Hindlimb muscle (tissue), 1 donor: ENCODE results near the gene WLS. TPM values are rescaled to one million over a fixed set of nuclear protein-coding genes. Genes with fewer than 3 reads are reported as not detected.
A peak's percentile ranks its signal among the peaks of the same experiment; 100 is the strongest.
"Not testable (repeated sequence)": the region's sequence is repeated elsewhere in the genome, so short reads cannot be mapped to it uniquely, and the experiment has no call there.

Experiments
- DNase-seq: peaks from one replicate; pipeline ENCODE4 v3.0.0-alpha.2; 2013
- polyA plus RNA-seq: library from polyadenylated mRNA; unstranded; fragments of 120-200 nt; gene quantifications from one replicate; pipeline ENCODE4 v1.2.1, GENCODE V29; 2013; ENCODE audit not compliant: insufficient read length

The WLS gene
- polyA plus RNA-seq, 1 donor = 64.3 TPM

DNA sequence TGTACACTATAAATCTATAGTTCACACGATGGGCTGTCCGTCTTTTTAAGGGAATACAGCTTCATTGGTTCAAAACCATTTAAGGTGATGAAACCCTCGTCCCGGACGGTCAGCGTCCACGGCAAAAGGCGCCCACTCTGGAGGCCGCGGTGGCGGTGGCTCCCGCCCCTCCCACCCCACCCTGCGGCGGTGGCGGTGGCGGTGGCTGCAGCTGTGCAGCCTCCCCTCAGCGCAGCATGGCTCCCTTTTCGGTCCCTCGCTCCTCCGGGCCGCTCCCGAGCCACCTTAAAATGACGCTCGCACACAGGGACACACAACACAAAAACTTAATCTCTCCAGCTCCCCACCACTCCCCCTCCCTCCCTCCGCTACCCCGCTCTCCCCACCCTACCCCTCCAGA is 69.1 kb downstream of the WLS start:
- no peak for DNase-seq

DNA sequence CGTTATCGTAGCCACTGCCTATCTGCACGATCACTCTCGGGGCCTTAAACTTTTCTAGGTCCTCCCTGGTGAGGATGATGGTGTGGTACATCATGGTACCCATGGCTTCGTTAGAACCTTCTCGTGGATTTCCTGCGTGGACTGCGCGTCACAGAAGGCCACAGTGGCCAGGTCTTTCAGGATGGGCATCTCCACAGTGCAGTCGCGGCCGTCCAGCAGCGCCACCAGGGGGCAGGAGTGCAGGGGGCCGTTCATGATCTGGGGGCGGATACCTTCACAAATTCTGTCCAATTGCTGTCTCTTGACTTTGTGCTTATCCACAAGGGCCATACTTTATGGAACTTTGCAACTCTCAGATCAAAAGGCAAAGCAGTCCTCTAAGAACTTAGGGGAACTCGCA is 69.6 kb downstream of the WLS start:
- no peak for DNase-seq

DNA sequence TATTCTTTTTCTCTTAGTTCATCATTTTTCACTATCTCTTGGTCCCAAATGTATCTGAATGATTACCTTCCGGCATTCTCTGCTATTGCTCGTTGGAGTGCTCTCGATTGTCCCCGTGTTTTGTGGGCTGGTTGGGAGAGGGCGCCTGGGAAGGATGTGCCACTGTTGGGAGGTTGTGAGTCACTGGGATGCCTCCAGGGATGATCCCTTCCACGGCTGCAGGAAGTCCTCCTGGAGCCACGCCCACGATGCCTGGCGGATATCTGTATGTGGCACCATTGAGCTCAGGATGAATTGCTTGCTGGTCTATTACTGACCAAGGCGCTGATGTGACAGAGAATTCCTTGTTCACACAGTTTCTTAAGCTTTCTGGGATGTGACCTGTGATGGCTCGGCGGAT is 70.7 kb downstream of the WLS start:
- DNase-seq = not testable (repeated sequence)

DNA sequence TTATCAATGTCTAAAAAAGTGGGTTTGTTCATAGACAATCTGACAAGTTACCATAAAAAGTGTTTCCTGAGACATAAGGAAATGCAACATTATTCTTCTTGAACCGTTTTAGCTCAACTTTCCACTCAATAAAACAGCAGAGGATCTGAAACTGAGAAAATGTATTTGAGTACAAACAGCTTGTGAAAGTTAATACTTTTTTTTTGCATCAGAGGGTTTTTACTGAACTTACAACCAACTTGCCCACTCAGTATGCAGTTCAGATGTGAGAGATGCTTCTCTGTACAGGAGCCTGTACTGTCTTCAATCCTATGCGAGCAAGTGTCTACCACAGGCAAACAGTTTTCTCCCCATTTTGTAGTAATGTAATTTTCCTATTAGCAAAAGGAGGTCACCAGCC is 71.4 kb downstream of the WLS start:
- DNase-seq = not testable (repeated sequence)

DNA sequence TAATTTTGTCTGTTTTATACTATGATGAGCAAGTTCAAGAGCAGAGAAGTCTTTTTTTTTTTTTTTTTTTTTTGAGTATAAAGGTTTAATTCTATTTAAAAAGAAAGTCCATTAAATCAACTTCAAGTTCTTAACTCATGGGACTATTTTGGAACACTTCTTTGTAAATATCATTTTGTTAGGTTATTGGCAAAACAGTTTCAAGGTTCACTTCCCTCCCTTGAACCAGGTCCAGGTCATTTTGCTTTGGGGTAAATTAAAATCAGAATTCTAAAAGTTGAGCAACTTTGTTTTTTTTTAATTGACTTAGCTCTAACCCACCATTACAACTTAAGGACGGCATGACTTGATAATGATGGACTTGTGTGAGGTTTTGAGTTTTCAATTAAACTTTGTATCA is 72.3 kb downstream of the WLS start:
- no peak for DNase-seq

DNA sequence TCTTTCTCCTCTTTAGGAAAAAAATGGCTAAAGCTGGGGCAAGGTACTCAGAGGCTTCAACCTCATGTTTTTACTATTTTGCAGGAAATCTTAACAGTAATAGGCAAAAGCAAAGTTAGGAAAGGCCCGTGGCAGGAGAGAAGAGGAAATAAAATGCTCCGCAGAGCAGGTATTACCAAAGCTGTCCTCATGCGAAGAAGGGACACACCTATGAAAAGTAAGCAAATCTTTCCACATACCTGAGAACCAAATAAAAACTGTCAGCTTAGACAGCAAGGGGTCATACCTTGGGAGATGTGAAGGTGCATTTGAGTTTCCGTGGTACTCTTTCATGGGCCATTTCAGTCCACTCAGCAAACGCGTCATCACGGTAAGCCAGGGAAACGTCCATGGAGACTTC is 73.5 kb downstream of the WLS start:
- no peak for DNase-seq

DNA sequence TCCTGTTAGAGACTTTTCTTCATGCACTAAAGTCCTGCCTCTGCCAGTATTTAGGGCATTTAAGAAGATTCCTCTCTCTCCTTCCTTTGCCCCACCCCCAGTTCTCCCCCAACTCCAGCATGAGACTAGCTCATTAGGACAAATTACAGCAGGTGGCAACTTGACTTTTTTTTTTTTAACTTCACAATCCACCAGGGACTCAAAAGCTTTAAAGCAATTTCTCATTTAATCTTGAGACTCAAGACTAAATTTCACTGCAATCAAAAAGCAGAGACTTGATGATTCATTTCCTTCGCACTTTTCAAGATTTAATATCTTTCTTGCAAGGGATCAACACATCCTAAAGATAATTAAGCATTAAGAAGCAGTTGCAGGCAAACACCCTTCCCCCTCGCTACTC is 74.9 kb downstream of the WLS start:
- no peak for DNase-seq

DNA sequence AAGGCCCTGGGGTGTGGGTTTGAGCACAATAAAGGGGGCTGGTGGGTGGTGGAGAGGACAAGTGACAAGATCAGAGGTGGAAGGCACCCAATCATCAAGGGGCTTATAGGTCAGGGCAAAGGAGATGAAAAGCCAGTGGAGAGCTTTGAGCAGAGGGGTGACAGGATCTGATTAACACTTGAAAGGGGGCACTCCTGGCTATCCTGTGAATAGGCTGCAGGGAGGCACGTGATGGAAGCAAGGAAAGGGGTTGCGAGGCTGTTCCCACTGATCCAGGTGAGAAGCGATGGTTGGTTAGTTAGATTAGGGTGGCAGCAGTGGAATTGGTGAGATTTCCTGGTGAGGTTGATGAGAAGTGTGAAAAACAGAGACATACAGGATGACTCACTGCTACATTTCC is 80.6 kb downstream of the WLS start:
- DNase-seq = no peak

DNA sequence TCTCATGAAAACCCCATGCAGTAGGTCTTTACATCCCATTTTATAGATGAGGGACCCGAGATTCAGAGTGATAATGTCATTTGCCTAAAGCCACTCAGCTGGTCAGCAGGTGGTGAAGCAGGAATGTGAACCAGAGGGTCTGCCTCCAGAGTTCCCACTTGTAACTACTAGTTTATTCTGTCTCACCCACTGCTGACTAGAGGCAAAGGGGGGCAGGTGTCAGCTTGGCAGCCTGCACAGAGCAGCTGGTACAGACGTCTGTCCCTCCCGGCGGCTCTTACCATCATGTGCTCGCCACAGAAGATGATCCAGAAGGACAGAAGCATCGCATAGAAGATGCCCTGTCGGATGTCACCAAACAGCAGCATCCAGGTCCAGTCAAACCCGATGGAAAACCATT is 82.4 kb downstream of the WLS start:
- DNase-seq = no peak

DNA sequence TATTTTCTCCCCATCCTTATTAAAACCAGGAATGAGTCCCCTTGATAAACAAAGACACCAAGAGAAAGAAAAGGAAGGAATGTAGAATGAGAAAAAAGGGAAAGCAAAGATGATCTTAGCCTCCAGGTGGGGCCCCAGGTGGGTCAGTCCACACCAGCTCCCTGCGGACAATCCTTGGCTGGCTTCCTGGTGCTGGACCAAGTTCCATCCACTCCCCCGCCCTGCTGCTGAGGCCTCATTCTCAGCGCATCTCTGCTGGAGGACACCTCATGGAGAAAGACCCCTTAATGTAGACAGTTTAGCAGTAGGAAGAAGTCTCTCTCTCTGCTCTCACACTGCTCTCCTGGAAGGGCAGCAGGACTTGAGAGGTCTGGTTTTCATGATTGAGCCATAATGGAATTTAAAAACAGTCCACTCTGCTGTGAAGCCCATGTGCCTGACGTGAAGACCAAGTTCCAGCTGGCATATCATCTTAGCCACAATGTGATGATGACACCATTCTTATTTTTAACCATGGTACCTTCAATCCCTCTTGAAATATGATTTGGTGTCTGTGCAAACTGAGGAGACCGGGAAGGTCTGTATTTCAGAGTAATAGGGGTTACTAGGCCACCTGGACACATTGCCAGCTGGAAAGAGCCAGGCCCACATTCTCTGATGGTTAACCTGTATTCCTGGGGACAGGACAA is 83.1 kb downstream of the WLS start:
- DNase-seq = no peak

DNA sequence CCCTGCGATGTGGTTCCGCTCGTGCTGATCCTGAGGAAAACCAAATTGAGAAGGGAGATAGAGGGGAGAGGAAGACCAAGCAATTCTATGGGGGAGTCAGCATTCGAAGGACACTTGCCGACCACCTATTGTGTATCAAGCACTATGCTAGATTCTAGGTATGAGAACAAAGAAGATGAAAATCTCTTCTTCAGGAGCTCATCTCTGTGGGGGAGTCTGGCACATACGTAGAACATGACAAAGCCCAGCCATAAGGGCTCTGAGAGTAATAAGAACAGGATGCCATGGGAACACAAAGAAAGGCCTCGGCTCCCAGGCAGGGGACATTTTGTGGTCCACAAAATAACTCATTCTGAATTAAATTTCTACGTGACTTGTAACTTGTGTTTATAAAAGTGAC is 83.7 kb downstream of the WLS start:
- no peak for DNase-seq

DNA sequence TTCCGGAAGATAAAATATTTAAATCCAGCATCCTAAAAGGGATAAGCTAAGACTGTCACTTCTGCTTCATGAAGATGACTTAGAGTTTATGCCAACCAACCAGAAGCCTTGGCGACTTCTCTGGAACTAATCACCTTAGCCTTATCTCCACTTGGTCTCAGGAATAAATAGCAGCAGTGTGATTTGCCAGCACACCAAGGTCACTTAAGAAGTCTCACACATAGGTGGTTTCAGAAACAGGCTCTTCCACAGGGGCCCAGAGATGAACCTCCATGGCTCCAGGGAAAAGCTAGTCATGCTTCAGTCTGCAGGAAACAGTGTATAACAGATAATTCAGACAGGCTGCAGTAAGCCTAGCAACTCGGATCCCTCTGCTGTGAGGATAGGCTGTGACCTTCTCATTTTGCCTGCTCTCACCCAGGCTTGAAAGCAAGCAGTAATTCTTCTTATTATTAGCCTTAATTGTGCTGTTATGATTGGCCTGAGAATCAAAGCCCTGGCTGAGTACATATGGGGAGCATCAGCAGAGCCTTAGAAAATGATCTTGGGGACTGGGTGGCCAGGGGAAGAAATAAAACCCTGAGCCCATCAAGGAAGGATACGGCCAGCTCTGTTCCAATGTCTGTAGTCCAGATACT is 84.7 kb downstream of the WLS start:
- no peak for DNase-seq

DNA sequence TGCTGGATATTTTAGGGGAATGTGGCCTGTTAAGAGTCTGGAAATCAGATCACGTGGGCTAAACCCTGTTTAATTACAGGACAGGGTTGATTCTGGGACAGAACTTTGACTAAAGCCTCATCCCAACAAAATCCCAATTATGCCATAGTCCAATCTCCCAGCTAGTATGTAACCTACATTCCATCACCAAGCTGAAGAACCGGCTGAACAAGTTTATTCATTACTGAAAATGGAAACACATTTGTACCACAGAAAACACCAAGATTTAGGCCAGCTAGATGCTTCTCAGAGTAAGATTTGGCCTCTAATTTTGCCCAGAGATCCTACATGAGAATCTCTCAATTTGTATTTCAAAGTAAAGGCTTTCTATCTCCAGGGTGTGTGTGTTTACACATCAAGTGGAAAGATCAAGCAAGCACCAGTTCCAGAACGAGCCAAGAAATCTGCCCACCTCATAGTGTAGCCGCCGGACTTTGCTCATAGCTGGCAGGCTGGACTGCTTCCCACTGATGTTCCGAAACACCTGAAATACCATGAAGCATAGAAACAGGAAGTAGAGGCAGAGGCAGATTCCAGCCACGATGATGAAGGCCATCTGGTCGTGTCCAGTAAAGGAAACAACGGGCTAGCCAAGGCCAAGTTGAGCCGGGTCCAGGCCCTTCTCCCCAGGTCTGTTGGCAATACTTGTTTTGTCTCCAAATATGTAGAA is 86.8 kb downstream of the WLS start:
- DNase-seq = no peak

DNA sequence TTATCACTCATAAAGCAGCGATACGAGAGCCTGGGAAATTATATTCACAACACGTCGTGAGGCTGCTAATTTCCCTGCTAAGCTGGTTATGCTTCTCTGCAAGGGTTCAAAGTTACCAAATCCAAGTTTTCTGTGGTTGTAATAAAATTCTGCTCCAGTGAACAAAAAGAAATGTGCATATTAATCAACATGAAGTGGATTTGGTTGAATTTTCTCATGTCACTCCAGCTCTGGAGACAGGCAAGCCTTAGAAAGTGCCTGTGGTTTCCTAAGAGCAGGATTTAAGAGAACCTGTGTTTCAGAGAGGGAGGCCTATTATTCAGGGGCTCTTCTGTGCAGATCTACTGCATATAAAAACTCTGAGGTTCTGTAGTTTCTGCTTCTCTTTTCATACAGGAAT is 87.5 kb downstream of the WLS start:
- DNase-seq = no peak

DNA sequence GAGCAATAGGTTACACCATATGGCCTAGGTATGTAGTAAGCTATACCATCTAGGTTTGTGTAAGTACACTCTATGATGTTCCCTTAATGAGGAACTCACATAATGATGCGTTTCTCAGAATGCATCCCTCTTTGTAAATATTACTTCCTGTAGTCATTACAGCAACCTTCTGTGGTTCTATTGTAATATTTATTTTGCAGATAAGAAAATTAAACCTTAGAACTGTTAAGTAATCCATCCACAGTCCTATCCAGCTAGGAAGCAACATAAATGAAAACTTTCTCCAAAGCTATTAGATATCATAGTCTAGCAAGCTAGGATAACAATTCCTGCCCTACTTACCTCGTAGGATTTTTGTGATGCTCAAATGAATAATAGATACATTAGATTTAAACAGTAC is 88.7 kb downstream of the WLS start:
- DNase-seq = no peak

DNA sequence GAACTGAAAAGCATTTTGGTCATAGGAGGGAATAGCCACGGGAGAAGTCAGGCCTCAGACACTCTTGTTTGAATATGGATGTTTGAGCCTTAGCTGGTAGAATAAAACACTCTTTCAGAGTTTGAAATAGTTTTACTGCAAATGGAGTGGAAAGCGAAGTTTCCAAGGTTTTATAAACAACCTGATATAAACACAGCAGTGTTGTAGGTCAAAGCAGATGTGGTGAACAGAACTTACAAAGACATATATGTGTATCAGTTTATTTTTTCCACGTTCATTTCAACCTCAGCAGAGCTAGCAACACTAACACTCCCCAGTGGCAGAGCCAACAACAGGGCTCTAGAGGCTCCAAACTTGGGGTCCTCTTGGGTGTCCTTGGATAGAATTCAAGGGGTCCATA is 89.9 kb downstream of the WLS start:
- DNase-seq = no peak

DNA sequence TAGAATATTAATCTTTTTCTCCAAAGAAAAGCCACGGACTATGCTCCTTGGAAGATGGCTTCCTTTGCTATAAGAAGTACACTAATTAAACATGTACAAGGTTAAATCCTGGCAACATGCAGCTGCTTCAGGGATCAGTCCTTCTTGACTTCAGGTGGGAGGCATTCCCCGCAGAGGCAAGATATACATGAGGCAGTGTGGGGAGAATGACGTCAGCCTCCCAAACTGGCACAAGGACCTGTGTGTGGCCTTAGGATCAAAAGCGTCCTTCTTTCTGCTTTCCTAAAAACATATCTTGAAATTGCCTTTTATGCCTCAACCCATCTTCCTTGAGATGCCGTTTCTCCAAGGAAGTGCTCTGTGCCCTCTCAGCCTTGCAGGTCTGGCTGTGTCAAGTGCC is 90.3 kb downstream of the WLS start:
- no peak for DNase-seq

DNA sequence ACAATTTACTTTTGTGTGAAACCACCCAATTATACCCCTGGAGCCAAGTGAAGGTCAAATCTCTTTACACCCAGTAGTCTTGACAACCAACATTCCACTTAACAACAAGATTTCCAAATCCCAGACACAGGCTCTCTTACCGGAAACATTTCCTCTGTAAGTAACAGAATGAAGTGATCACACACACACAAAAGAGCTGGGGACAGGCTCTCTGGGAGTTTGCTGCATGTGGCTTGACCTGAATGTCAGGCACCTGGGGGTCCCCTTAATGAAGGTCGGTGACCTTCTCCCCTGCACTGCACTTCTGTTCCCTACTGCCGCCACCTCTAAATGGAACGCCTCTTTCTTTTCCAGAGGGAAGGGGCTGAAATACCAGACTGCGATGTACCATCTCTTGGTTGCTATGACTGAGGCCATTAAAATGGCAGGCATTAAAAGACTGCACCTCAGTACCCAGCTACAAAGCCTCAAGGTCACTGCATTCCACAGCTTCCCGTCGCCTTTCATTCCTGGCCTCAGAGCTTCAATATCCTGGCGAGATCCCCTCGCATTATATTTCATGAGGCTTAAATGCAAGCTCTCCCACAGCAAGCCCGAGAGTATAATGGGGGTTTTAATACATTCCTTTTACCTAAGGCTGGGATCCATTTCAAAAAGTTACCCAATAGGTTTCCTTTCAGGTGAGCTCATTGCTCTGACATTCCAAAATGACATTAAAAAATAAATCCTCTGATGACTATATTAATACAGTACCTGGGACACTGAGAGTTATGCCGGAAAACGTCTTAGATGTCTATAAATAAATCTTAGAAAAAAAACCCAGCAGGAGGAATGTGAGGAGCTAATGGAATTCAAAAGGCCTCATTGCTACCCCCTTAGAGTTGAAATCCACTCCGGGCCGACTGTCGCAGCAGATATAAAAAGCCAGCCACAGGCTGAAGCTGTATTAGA is 91.0 kb downstream of the WLS start:
- peak; percentile 32 for DNase-seq

DNA sequence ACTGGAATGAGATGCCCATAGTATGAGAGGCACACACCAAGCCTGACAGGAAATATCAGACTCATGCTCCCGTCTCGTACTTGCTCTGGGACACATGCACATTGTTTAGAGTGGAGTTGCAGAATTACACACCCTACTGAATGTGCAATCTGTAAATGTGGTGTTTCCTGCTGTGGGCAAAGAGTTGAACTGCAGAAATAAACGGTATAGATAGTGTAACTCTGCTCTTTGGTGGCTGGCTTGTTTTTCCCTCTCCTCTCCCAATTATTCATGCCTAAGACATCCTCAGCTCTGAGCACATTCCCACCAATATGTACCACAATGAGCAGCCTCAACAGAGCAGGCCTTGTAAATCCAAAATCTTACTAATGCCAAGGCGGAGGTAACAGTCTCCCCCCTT is 91.8 kb downstream of the WLS start:
- DNase-seq = no peak

DNA sequence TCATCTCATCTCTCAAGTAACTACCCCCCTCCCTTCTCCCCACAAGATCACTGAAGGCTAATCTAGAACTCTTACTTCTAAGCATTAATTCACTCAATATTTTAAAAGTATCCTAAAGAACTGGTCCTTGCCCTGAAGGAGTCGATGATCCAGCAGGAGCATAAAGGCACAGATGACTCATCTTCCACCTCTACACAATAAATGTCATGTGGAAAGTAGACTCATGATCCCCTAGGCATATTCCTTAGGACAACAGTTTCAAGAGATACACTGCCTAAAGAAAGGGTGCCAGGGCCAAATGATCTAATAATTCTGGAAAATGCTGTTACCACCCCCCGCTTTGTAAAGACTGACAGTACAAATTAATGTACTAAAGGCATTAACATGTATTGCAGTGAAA is 96.1 kb downstream of the WLS start:
- no peak for DNase-seq

DNA sequence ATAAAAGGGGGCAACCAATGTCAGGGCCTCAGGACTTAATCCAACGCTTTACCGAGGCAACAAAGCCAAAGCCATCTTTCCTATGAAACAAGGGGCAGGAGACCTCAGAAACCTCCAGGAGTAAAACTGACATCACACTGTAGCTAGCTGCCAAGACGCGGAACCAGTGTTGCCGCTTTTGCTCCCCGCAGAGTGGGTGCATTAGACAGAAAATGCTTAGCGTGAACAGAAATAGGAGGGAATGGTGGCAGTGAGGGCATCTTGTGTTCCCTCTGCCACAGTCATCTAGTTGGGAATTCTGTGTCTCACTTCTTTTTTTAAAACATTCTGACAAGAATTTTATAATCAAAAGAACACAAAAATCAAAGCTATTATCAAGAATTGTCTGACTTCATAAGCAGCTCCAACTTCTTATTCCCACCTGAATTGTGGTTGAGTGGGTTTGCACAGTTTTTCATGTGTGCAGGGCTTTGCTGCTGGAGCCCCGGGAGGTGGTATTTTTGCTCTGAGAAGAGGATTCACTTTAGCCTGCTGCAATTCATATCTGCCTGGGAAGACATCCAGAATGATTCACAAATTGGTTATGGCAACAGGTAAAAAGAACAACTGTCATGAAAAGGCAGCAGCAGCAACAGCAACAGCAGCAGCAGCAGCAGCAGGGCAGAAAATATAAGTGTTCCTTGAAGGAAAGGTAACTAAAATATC is 99.7 kb downstream of the WLS start:
- no peak for DNase-seq

DNA sequence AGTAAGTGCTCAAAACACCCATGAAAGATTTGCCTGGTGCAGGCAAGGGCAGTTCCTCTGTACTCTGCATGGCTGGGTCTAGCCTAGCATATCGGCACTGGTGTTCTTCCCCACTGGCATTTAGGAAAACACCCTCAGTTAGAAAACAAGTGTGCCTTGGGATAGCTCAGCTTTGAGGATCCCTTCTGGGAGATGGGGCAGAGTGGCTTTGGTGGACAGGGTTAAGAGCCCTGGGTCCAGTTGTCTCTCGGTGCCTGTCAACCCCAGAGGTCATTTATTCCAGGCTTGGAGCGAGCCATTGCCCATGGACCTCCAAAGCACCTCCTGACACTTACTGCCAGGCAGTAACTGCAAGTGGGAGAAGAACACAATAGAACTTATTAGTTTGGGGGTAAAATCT is 101.1 kb downstream of the WLS start:
- DNase-seq = no peak
